Measurements from ENCODE around the gene ICOSLG.
"Not testable (repeated sequence)": the region's sequence is repeated elsewhere in the genome, so short reads cannot be mapped to it uniquely, and the experiment has no call there.

Gene ICOSLG, protein sequence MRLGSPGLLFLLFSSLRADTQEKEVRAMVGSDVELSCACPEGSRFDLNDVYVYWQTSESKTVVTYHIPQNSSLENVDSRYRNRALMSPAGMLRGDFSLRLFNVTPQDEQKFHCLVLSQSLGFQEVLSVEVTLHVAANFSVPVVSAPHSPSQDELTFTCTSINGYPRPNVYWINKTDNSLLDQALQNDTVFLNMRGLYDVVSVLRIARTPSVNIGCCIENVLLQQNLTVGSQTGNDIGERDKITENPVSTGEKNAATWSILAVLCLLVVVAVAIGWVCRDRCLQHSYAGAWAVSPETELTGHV

DNA sequence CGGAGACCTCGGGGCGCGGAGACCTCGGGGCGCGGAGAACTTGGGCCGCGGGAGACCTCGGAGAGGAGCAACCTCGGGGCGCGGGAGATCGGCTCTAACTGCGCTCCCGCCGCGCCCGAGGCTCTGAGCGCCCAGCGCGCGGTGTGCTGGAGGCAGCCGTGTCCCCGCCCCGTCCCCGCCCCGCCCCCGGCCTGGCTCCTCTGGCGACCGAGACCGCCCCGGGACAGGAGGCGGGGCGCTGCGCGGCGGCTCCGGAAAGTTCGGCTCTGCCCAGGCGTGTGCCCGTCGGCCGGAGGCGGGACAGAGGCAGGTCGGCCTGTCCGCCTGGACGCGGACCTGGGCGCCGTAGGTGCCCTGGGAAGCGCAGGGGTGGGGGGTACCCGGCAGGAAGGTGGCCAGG is at the start of gene ICOSLG:
Gene ICOSLG, minus strand, starts transcription at position 102 of the 400 bp plus-strand sequence. CDS start 126 bp downstream, outside the sequence.
- DNase-seq (ENCODE audit: low read depth) = not testable (repeated sequence)

DNA sequence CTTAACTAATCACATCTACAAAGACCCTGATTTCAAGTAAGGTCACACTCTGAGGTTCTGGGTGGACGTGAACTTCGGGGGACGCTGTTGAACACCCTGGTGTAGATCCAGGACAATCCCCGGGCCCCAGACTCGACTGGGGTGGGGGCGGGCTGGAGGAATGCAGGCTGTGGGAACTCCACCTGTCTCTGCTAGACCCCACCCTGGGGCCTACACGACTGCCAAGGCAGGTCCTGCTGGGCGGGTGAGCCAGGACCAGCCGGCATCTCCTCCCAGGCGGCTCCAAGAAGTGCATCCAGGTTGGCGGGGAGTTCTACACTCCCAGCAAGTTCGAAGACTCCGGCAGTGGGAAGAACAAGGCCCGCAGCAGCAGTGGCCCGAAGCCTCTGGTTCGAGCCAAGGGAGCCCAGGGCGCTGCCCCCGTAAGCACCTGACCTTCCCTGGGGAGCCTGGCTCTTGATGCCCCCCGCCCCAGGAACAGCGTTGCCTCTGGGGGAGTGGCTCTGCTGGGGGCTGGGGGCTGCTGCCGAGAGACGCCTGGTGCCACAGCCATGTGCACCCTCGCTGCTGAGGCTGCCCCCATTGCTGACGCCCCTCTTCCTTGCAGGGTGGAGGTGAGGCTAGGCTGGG is 48.8 kb upstream of the ICOSLG start:
- no peak for DNase-seq (ENCODE audit: low read depth)

DNA sequence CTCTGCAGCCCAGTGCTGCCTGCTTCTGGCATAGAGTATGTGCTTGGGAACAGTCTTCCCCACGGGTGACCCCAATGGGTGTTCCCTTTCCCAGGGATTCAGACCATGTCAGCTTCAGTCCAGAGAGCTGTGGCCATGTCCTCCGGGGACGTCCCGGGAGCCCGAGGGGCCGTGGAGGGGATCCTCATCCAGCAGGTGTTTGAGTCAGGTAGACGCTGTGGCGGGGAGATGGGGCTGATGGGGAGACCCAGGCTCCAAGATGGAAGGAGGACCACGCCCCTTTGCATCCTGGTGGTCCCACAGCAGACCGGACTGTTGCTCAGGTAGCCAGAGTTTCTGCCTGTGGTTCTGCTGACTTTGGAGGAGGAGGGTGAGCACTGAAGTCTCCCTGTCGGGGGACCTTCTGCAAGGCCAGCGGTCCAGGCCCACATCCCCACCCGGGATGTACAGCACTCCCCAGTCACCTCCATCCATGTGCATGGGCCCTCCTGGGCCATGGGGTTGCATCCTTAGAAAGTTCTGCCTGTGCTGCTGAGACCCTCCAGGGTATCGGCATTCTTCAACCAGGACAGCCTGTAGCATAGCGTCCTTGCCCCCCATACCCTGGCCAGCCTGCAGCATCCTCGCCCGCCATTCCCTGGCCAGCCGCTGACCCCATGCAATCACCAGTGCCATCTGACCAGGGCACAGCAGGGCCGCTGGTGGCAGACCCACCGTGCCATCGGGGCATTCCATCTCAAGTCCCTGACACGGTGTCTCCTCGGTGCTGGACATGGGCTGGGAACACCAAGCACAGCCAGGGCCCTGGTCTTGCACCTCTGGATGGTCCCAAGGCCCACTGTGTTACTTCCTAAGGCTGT is 47.7 kb upstream of the ICOSLG start:
- no peak for DNase-seq (ENCODE audit: low read depth)

DNA sequence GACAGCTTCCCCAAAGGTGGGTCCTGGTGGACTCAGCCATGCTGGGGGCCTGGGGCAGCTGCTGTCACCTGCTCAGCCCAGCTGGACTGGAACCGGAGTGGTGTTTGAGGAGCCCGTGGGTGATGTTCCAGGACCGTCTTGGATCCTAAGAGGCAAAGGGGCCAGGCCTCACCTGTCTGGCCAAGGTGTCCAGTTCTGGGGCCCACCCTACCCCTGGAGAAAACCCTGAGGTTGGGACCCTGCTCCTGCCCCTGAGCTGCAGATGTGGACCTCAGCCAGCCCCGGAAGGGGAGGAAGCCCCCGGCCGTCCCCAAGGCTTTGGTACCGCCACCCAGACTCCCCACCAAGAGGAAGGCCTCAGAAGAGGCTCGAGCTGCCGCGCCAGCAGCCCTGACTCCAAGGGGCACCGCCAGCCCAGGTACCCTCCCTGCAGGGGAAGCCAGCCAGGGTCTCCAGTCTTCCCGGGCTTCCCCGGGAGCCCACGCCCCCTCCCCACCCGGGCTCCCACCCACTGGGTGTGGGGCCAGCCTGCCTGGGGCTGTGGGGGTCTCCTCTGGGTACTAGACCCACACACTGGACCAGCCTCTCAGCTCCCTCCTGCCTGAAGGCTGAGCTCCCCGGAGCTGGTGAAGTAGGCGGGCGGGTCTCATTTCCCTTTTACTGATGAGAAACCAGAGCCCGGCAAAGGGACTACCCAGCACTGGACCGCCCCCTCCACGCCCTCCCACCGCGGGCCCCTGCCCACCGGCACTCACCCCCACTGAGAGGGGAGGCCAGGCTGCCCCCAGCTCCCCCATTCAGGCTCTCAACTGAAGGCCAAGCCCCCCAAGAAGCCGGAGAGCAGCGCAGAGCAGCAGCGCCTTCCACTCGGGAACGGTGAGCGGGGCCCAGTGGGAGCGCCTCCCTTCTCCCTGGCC is 46.2 kb upstream of the ICOSLG start:
- DNase-seq (ENCODE audit: low read depth) = no peak

DNA sequence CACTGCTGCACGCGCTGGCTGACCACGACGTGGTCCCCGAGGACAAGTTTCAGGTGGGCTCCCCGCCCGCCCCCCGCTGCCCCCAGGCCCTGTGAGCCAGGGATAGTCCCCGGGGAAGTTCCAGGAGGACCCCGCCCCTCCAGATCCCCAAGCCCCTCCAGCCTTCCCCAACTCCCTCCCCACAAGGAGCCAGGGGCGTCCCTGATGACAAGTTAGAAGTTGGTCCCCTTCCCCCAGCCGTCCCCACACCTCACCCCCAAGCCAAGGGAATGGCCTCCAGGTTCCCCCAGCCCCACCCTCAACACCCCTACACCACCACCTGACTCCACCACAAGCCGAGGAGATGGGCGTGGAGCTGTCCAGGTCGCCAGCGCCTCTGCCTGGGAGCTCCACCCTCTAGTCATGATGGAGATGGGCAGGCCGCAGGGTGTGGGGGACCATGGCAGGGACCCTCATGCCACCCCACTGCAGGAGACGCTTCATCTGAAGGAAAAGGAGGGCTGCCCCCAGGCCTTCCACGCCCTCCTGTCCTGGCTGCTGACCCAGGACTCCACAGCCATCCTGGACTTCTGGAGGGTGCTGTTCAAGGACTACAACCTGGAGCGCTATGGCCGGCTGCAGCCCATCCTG is 45.5 kb upstream of the ICOSLG start:
- no peak for DNase-seq (ENCODE audit: low read depth)

DNA sequence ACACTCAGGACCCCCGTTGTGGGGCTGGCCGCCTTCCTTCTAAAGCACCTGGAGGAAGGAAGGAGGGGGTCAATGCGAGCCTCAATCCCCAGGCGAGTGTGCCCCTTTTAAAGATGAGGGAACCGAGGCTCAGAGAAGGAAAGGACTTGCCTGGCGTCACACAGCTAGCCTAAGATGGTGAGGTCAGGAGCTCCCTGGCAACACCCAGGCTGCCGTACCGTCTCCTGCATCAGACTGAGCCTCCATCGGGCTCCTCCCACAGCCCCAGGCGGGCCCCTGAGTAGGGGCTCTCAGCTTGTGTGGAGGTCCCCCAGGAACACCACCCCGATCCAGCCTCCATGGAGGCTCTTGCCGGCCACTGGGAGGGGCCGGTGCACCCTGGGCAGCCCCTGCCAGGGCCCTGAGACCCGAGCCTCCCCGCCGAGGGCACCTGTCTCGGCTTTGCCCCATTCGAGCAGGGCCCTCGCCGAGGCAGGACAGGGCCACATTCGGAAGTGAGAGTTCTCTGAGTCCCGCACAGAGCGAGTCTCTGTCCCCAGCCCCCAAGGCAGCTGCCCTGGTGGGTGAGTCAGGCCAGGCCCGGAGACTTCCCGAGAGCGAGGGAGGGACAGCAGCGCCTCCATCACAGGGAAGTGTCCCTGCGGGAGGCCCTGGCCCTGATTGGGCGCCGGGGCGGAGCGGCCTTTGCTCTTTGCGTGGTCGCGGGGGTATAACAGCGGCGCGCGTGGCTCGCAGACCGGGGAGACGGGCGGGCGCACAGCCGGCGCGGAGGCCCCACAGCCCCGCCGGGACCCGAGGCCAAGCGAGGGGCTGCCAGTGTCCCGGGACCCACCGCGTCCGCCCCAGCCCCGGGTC is 44.6 kb upstream of the ICOSLG start, which contains the start of gene AIRE:
Gene AIRE, plus strand, starts transcription at position 739 of the 855 bp plus-strand sequence. CDS start 131 bp downstream, outside the sequence.
- no peak for DNase-seq (ENCODE audit: low read depth)

DNA sequence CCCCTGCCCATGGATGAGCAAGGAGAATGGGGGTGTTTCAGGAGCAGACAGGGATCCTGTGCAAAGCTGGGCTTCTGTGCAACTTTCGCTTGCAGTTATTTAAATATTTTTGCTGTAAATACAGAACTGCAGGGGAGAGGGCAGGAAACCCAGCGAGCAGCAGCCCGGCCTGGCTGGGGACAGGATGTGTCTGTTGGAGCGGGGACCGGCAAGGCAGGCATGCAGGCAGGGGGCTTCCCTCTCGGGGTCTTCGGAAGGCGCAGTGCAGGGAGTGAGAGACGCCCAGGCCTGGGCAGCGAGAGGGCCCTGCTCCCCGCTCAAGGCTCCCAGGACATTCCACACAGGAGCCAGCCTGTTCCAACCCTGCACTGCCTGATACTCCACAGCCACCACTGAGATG is 43.2 kb upstream of the ICOSLG start:
- DNase-seq (ENCODE audit: low read depth) = no peak

DNA sequence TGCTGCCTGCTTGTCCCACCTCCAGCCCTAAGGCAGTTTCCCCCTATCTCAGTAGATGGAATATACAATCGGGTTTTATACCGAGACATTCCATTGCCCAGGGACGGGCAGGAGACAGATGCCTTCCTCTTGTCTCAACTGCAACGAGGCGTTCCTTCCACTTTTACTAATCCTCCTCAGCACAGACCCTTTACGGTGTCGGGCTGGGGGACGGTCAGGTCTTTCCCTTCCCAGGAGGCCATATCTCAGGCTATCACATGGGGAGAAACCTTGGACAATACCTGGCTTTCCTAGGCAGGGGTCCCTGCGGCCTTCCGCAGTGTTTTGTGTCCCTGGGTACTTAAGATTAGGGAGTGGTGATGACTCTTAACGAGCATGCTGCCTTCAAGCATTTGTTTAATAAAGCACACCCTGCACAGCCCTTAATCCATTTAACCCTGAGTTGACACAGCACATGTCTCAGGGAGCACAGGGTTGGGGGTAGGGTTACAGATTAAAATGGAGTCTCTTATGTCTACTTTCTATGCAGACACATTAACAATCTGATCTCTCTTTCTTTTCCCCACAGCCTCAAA is 42.6 kb upstream of the ICOSLG start:
- DNase-seq (ENCODE audit: low read depth) = not testable (repeated sequence)

DNA sequence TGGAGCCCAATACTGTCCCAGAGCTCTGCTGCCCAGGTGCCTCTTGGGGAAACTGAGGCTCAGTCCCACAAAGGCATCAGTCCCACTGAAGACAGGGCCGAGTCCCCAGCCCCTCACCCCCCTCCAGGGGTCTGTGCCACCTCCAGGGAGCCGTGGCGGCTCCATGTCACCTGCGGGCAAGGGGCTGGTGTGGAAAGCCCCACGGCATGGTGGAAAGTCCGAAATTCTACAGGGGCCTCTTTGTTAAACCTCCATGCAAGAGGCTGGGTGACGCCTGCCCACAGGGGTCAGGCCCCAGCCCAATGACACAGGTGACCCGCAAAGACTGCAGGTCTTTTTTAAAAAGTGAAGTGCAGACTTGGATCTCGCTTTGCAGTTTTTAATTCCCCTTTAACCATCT is 41.6 kb upstream of the ICOSLG start:
- no peak for DNase-seq (ENCODE audit: low read depth)

DNA sequence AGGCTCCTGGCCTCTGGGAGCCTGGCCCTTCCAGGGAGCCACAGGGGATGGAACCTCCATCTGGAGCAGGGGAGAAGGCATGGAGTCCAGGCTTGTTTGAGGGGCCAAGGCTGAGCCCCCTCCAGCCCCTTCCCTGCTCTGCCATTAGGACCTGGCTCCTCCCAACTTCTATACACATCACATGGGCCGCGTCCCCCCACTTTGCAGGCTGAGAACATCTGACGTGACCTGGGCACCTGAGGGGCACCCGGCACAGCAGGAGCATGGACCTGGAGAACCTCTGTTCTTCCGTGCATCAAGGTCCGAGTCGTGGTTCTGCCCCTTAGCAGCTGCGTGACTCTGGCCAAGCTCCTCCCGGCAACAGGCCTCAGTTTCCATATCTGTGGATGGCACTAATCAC is 41.1 kb upstream of the ICOSLG start:
- no peak for DNase-seq (ENCODE audit: low read depth)

DNA sequence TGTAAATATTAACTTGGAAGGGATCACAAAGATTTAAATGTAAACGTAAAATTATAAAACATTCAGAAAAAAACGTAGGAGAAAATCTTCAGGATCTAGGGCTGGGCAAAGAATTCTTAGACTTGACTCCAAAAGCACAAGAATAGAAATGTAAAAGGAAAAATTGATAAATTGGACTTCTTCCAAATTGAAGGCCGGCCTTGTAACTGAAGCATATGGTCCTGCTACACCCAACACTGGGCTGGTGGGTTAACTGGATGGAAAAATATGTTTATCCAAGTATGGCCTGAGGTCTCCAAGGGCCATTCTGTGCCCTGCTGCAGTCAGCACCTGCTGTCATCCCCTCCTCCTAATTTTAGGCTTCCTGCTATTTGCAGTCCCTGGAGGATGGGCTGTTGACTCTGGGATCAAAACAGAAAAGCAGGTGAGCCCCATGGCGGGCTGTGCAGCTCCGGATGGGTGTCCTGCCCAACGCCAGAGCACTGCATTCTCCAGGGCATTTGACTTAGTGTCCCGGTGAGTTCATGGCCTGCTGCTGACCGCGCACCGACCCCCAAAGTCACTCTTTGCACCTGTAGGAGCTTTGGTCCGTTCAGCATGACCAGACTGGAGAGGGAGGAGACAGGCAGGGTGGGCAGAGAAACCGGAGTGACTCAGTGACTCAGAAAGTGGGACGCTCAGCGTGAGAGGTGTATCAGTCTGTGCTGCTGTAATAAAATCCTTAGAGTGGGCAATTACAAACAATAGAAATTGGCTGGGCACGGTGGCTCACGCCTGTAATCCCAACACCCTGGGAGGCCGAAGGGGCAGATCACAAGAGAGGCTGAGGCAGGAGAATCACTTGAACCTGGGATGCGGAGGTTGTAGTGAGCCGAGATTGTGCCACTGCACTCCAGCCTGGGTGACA is 38.9 kb upstream of the ICOSLG start:
- DNase-seq (ENCODE audit: low read depth) = no peak

DNA sequence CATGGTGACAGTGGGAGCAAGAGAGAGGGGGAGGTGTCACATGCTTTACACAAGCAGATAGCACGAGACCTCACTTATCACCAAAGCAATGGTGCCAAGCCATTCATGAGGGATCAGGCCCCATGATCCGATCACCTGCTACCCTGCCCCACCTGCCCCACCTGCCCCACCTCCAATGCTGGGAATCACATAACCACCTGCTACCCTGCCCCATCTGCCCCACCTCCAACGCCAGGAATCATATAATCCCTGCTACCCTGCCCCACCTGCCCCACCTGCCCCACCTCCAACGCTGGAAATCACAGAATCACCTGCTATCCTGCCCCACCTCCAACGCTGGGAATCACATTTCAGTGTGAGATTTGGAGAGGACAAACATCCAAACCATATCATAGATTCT is 34.3 kb upstream of the ICOSLG start:
- DNase-seq (ENCODE audit: low read depth) = no peak

DNA sequence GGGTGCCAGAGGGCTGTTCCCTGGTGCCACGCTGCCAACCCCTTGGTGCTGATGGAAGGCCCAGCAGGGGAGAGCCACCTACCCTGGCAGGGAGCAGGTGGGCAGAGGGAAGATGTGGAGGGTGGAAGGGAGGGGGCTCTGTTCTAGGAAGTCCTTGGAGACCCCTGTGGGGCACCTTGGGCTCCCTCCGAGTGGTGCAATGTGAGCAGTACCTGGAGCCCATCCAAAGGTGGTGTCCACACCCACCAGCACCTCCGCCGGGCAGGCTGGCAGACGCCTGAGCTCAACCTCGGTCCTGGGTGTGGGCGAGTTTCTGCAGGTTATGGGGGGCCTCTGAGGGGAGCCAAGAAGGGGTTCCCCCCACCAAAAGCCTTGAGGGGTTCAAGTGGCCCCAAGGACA is 32.3 kb upstream of the ICOSLG start:
- DNase-seq (ENCODE audit: low read depth) = no peak

DNA sequence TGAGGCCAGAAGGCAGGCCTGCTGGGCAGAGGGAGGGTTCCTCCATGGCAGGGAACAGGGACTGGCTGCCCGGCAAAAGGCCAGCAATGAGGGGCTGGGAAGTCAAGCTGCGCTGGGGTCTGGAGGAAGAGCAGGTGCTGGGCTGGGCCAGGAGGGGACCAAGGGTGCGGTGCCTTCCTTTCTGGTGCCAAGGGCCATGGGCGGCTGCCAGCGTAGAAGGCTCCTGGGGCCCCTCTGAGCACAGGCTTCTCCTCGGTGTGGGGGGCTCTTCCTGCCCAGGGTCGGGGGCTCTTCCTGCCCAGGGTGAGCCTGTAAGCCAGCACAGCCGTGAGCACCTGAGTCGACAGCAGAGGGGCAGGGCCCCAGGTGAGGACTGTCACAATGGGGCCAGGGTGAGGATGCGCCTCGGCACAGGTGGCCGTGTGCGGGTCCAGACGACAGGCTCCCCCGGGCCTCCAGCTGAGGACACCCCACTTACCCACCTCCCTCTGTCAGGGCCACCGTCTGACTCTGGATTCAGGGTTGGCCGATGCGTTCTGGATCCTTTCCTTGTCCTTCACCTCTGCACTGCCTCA is 31.6 kb upstream of the ICOSLG start:
- no peak for DNase-seq (ENCODE audit: low read depth)

DNA sequence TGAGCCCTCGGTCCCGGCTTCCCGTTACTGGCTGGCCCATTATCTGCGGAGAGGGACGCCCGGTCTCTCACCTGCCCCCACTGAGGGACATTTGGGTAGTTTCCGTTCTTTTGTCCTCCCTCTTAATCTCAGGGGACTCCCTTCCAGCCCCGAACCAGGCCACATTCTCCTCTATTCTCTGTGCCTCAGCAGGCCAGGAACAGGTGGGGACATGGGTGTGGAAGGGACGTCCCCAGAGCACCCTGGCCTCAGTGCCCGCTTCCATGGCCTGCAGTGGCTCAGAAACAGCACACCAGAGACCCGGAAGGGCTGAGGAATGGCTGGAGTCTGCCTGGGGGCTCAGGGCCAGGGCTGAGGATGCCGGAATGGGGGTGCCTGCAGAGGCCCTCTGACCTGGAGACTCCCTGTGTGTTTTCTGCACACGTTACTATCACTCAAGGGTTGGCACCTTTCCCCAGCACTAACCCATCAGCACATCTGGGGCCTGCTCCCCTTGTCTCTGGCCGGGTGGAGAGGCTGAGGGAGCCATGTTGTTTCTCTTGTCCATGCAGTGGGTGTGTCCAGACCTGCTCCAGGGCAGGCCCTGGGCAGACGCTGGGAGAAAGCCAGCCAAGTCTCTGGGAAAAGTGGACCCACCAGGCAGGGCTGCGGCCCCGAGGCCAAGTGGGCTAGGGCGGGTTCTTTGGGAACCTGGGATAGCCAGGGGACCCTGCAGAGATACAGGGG is 31.0 kb upstream of the ICOSLG start:
- no peak for DNase-seq (ENCODE audit: low read depth)

DNA sequence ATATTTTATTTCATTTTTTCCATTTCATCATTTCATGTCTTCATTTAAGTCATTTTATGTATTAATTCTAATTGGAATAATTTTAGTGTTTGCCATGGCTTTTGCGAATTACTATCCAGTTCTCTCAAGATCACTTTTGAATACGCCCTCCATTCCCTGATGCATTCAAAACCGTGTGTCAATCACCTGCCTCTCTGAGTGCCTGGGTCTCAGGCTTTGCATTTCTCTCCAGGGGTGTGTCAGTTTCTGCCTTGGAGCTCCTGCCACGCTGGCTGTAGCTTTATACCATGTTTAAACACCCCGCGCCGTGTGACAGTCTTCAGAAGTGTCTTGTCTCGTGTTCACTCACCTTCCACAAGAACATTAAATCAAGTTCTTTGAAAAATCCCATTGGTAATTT is 28.3 kb upstream of the ICOSLG start:
- no peak for DNase-seq (ENCODE audit: low read depth)

DNA sequence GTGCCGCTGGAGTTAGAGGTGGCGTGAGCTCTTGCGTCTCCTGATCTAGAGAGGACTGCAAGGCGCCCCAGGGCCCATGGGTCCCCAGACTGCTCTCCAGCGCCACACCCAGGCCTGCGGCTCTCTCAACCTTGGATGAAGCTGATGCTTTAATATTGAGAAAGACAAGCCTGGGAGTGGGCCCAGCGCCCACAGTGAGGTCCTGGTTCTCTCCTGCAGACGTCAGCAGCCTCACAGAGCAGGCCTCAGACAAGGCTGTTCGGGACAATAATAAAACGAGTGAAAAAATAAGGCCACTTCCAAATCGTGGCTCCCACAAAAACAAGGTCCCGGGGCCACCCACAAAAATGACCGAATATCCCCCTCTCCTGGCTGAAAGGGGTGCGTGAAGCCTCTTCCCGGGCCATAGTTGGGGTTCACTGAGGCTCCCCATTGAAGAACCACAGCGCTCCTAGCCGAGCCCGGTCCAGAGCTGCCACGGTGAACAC is 27.0 kb upstream of the ICOSLG start:
- peak; percentile 8 for DNase-seq (ENCODE audit: low read depth)
